Measurements from ENCODE around the gene UCK1.

GRCh38 chr9:131566158-131566557 is 35.1 kb upstream of the UCK1 start:
- TF ChIP-seq CTCF (IDR thresholded peaks at IDR 0.05; ENCODE audit: poor library complexity) (no peak), EZH2phosphoT487 (IDR thresholded peaks at IDR 0.05; ENCODE audit: low read depth, severe bottlenecking, unreplicated experiment) (no peak)
